NB4 (cell line): ENCODE data around the gene MCM3AP.

ENCODE experiments used
- DNase-seq: peaks from one replicate; pipeline ENCODE4 v3.0.0; 2010; ENCODE audit warnings: low read depth
- H3K4me3 ChIP-seq: one replicate; pipeline ENCODE4 v1.5.1; 2011; ENCODE audit warnings: mild to moderate bottlenecking, low read depth, low read length, moderate library complexity
- CTCF ChIP-seq: IDR thresholded peaks from one replicate; pipeline ENCODE4 v1.5.1; 2012; ENCODE audit warnings: low read depth, low read length
- MAX ChIP-seq: IDR thresholded peaks from 2 replicates; pipeline ENCODE4 v1.6.1; 2011; ENCODE audit warnings: low read depth, low read length
- MYC ChIP-seq: IDR thresholded peaks from 2 replicates; pipeline ENCODE4 v1.6.1; 2011; ENCODE audit warnings: low read depth, low read length
- POLR2A ChIP-seq: IDR thresholded peaks from 2 replicates; pipeline ENCODE4 v1.6.1; 2011; ENCODE audit warnings: mild to moderate bottlenecking; ENCODE audit not compliant: insufficient read length; ENCODE audit errors: extremely low read depth

Gene MCM3AP

GRCh38 chr21:46207006-46207919, 78.1 kb downstream of the MCM3AP start:
- DNase-seq: no peak
- TF ChIP-seq MAX (no peak), CTCF (no peak), MYC (no peak), POLR2A (no peak)
- H3K4me3 ChIP-seq: no peak overlapping the region

- no peak for DNase-seq
- no peak overlapping the region for H3K4me3 ChIP-seq
- TF ChIP-seq MYC (no peak), POLR2A (no peak), CTCF (no peak), MAX (no peak)
Observed at GRCh38 chr21:46206163-46207005, 79.0 kb downstream of the MCM3AP start.

- no peak for TF ChIP-seq MAX
- TF ChIP-seq POLR2A: no peak
- TF ChIP-seq MYC: no peak
- no peak for TF ChIP-seq CTCF
- no peak for DNase-seq
- no peak overlapping the region for H3K4me3 ChIP-seq
Observed at GRCh38 chr21:46205766-46206162, 79.6 kb downstream of the MCM3AP start.

- no peak for TF ChIP-seq POLR2A
- no peak for TF ChIP-seq MAX
- no peak for TF ChIP-seq CTCF
- TF ChIP-seq MYC: no peak
- no peak for DNase-seq
- no peak overlapping the region for H3K4me3 ChIP-seq
Observed at GRCh38 chr21:46205166-46205565, 80.2 kb downstream of the MCM3AP start.

GRCh38 chr21:46203203-46203600, 82.2 kb downstream of the MCM3AP start:
- no peak for DNase-seq
- no peak overlapping the region for H3K4me3 ChIP-seq
- TF ChIP-seq POLR2A: no peak
- TF ChIP-seq CTCF: no peak
- TF ChIP-seq MAX: no peak
- TF ChIP-seq MYC: no peak
